Mucosa of descending colon (tissue), 3 donors: ENCODE data around the gene IL17B. TPM values are rescaled to one million over a fixed set of nuclear protein-coding genes. Genes with fewer than 3 reads are reported as not detected.

Source experiments
- ATAC-seq: fragments of 200-7000 bp; cut with Tn5 transposase; one replicate; pipeline ENCODE4 v1.9.1; 2020; ENCODE audit warnings: mild to moderate bottlenecking, moderate library complexity
- DNase-seq, 3 donors: peaks; one replicate each; pipeline ENCODE4 v3.0.0-alpha.2; 2020
- H3K36me3 ChIP-seq: fragments of 200-600 bp; one replicate; pipeline ENCODE4 v1.8.0; 2021; ENCODE audit warnings: low read depth, mild to moderate bottlenecking
- H3K4me1 ChIP-seq: fragments of 200-600 bp; one replicate; pipeline ENCODE4 v1.8.0; 2021; ENCODE audit warnings: low read depth, mild to moderate bottlenecking
- H3K4me3 ChIP-seq: fragments of 200-600 bp; one replicate; pipeline ENCODE4 v1.8.0; 2021; ENCODE audit warnings: mild to moderate bottlenecking
- H3K9me3 ChIP-seq: fragments of 200-600 bp; one replicate; pipeline ENCODE4 v1.8.0; 2021; ENCODE audit warnings: mild to moderate bottlenecking
- CTCF ChIP-seq: fragments of 200-600 bp; IDR thresholded peaks from one replicate; pipeline ENCODE4 v1.8.0; 2022; ENCODE audit warnings: antibody characterized with exemption, mild to moderate bottlenecking
- intact Hi-C, 2 donors: fragments of 100-400 bp; cut with DNase I in 1 of 2; cut with micrococcal nuclease in 1 of 2; formaldehyde crosslinking; loops; one replicate each; pipeline versions ENCODE4 v1.11.0 to v1.11.1; 2022; cut with DNase I, micrococcal nuclease
- total RNA-seq, 3 donors: library from RNA; stranded (reverse); fragmentation: NEBNext Ultra II Directional in 2 of 3; extraction: Animal tissue kit (Norgen Biotek cat#: 25700) in 2 of 3; gene quantifications; one replicate each; pipeline versions ENCODE4 v1.2.1 to v1.2.4, GENCODE V29; 2021 to 2023
- donor health status: DM: no; HTN: no; CAD: no; lungs with moderate emphysema.
- donor health status: DM: no; HTN: no; CAD: no.
- donor health status: DM: no; HTN: yes; CAD: no.

The IL17B gene
- total RNA-seq, 3 donors from 2014 or later = 0.92 TPM; not detected in 2

DNA sequence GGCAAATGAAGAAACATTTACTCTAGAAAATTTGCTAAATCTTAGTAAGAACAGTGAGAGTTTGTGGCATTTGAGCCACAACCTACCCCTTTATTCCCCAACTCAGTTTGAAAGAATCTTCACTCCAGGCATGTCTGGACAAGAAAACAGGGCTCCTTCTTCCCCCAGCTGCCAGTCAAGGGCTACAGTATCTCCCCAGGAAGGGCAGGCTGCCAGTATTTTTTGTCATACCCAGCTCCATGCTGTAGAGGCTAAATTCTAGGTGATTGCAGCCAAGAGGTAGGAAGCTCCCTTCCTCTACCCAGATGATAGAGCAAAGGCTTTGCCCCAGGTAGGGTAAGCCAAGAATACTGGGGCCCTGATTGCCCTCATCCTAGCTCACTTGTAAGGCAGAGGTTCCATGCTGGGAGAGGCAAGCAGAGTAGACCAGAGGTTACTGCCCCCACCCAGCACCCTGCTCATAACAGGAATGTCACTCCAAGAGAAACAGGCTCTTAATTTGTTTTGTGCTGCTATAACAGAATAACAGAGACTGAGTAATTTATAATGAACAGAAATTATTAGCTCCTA, 53.8 kb downstream of the IL17B start:
- Histone ChIP-seq H3K4me1 (peaks cover 25% of the 10 kb centered on the region), H3K36me3 (no peaks in the 10 kb centered on the region), H3K9me3 (no peaks in the 10 kb centered on the region), H3K4me3 (no peak overlapping the region)
- no peak for ATAC-seq
- intact Hi-C loops = no loop called here
- DNase-seq = no peak
- no peak for TF ChIP-seq CTCF

- TF ChIP-seq CTCF = no peak
Observed at GRCh38 chr5:149324641-149325040, 54.5 kb downstream of the IL17B start.

More at GRCh38 chr5:149324641-149325040, 54.5 kb downstream of the IL17B start:
- DNase-seq (no peak), ATAC-seq (no peak)
- Histone ChIP-seq H3K9me3 (no peaks in the 10 kb centered on the region), H3K36me3 (no peaks in the 10 kb centered on the region), H3K4me3 (no peak overlapping the region), H3K4me1 (peaks cover 27% of the 10 kb centered on the region)
- intact Hi-C loops = no loop called here

Other genes with a start within 250 kb of the IL17B start
- gene ABLIM3, start 237.8 kb downstream of the IL17B start, total RNA-seq = 10 to 100 TPM in 1 of 3 donors, 1 to 10 TPM in 2; 4.1 to 12.4 (median 7.4) TPM
- gene AFAP1L1, start 107.4 kb downstream of the IL17B start, total RNA-seq = 1 to 10 TPM; 1.5 to 7.3 (median 1.9) TPM
- 10 to 100 TPM in 2 of 3 donors, 1 to 10 TPM in 1; 9.9 to 15.2 (median 11.1) TPM for gene GRPEL2, start 33.8 kb downstream of the IL17B start, total RNA-seq
- gene PCYOX1L, start 21.2 kb downstream of the IL17B start, total RNA-seq = 1 to 10 TPM; 3.1 to 5.9 (median 4.2) TPM
- 100 to 1,000 TPM; 200 to 233 (median 224) TPM for gene CSNK1A1, start 172.1 kb upstream of the IL17B start, total RNA-seq
- gene ARHGEF37, start 202.2 kb upstream of the IL17B start, total RNA-seq = 10 to 100 TPM; 13.4 to 35.0 (median 24.6) TPM